Stimulated activated CD4-positive, alpha-beta T cell treated with anti-CD3 and anti-CD28 coated beads, Interleukin-12 subunit alpha, Interleukin-12 subunit beta, amount 100 ng/mL, for 4 hours (primary cell): Measurements from ENCODE around the gene TH.

ENCODE experiments used
- DNase-seq: peaks from one replicate; pipeline ENCODE4 v3.0.0-alpha.2; 2020

Gene TH

DNA sequence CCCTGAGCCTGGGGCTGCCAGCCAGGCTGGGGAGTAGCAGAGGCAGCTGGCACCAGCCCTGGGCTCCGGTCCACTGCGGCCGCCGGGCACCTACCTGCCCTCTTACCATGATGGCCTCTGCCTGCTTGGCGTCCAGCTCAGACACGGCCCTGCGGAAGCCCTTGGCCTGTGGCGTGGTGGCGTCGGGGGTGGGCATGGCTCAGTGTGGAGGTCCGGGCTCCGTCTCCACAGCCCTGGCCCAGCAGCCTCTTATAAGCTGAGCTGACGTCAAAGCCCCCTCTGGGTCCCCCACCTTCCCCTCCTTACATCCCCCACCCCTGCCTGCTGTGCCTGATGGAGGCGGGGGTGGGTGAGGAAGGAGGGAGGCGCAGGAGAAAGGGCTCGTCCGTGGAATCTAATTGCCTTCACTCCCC lies at the start of gene TH:
Gene TH (minus strand): TSS at position 225 of the 413 bp plus-strand sequence. CDS start 29 bp downstream, at position 196.
- no peak for DNase-seq

DNA sequence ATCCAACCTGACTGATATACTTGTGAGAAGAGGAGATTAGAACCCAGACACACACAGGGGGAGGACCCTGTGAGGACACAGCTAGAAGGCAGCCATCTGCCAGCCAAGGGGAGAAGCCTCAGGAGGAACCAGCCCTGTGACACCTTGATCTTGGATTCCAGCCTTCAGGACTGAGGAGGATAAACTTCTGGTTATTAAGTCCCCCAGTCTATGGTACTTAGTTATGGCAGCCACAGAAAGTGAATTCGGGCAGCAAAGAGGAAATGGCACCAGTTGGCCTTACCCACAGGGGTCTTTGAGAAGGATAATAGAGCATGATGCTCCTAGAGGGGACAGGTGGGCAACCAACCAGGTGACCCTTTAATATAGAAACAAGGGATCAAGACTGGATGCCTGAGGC lies 49.4 kb upstream of the TH start:
- no peak for DNase-seq

DNA sequence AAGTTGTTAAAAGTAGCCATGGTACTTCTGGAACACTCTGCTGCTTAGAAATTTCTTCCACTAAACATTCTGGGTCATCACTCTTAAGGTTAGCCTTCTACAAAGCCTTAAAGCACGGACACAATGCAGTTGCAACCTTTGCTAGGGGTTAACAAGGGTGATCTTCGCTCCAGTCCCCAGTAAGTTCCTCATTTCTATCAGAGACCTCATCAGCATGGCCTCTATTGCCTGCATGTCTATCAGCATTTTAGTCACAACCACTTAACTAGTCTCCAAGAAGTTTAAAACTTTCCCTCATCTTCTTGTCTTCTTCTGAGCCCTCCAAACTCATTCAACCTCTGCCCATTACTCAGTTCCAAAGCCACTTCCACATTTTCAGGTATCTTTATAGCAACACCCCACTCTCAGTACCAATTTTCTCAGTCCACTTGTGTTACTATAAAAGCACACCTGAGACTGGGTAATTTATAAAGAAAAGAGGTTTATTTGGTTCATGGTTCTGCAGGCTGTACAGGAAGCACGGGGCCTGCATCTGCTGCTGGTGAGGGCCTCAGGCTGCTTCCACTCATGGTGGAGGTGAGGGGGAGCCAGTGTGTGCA lies 48.7 kb upstream of the TH start:
- DNase-seq, result no peak

DNA sequence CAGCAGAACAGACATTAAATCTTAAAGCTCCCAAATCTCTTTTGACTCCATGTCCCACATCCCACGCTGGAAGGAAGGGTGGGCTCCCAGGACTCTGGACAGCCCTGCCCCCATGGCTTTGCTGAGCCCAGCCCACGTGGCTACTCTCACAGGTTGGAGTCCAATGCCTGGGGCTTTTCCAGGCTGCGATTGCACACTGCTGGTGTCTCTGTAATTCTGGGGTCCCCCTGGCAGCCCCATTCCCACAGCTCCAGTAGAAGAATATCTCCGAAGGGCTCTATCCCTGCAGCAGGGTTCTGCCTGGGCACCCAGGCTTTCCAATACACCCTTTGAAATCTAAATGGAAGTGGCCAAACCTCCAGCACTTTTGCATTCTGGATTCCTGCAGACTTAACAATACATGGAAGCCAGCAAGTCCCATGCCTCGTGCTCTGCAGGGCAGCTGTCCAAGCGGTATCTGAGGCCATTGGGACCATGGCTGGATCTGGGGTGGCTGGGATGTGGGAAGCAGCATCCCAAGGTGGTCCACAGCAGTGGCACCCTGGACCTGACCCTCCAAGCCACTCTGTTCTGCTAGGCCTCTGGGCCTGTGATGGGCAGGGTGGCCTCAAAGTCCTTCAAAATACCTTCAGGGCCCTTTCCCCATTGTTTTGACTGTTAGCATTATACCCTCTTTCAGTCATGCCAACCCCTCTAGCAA lies 47.9 kb upstream of the TH start:
- no peak for DNase-seq

DNA sequence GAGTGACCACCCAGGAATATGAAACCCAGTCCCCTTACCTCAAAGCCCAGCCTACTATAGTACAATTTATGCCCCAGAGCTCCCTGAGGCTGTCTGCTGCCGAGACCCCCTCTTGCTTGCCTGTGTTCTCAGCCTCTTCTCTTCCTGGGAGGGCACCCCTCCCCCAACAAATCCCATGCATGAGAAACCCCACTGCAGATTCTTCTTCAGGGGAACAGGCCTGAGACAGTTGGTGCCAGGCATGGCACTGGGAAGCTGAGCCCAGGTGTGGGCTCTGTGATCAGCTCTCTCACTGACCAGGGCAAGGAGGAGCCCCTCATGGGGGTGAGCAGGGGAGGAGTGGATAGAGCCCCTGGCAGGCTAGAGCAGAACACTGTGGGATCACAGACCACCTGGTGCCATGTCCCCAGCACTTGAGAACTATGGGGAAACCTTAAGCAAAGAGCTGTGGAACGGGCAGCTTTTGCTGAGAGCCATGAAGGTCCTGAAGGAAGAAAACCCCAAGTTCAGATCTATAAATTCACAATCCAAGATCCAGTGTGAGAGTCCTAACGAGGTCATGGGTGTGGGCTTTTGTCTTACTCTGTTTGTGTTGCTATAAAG lies 46.5 kb upstream of the TH start:
- DNase-seq, result no peak

DNA sequence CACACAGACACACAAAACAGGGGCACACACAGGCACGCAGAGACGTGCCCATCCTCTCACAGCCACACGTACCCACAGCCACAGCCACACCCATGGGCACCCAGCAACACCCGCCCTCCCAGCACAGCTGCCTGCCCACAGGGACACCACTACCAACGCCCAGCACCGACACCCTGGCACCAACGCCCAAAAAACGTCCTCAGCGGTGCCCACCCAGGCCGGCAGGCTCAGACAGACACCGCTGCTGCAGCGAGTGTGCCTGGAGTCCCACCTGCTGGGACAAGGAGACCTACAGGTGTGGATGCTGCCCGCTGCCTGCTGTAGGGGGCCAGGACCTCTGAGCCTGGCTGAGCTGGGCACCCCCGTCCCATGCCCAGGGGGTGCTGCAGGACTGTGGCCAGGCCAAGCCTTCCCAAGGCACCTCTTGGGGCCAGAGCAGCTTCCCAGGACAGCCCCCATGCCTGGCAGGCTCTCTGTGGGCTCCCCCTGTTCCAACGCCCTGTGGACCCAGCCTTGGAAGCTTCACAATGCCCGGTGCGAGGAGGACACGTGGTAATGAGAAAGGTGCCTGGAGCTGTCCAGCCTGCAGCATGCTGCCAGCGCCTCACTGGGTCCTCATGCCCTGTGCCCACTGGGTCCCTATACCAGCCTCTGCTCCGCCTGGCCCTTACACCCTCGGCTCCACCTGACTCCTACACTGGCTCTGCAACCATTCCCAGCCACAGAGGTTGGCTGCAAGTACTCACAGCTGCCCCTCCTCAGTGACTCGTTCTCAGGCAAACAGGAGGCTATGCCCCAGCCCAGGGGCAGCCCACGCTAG lies 45.8 kb upstream of the TH start:
- no peak for DNase-seq

DNA sequence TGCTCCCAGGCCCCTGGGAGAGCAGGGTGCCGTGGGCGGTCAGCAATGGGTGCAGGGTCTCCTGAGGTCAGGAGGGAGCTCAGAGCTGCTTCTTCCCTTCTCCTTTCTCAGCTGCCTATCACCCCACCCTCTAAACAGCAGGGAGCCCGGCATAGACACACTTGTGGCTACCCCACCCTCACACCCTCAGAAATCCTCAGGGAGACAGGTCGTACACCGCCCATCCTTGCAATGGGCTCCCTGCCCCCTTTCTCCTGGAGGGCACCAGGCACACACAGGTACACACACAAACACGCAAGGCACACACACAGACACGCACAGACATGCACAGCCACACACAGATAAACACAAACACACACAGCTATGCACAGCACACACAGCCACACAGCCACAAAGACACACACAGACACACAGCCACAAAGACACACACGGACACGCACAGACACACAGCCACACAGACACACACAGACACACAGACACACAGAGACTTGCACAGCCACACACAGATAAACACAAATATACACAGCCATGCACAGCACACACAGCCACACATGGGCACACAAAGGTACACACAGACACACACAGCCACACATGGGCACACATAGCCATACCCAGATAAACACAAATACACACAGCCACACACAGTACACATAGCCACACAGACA lies 44.9 kb upstream of the TH start:
- no peak for DNase-seq

DNA sequence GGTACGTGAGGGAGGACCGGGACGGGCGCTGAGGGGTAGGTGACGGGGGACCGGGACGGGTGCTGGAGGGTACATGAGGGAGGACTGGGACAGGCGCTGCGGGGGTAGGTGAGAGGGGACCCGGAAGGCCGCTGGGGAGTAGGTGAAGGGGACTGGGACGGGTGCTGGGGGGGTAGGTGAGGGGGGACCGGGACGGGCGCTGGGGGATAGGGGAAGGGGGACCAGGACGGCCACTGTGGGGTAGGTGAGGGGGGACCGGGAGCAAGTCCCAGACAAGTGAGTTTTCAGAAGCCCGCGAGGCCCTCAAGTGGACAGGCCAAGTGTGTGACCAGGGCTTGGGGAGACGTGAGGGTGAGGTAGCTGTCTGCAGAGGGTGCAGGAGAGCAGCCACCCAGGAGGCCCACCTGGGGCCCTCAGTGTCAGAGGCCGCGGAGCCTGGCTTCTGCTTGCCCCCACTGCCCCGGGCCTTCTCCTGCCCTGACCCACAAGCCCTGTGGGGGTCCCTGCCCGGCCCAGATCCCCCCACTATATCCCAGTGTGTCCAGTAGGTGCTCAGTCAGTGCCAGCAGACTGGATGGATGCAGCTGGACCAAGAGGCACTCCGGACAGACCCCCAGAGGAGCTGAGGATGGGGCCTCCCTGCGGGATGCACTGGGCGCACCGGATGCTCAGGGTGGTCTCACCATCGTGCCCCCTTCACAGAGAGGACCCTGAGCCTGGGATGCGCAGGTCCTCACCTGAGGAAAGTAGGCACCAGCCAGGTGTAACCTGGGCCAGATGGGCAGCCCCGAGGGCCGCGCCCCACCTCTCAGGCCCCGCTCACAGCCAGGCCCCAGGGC lies 44.2 kb upstream of the TH start:
- DNase-seq, result no peak

DNA sequence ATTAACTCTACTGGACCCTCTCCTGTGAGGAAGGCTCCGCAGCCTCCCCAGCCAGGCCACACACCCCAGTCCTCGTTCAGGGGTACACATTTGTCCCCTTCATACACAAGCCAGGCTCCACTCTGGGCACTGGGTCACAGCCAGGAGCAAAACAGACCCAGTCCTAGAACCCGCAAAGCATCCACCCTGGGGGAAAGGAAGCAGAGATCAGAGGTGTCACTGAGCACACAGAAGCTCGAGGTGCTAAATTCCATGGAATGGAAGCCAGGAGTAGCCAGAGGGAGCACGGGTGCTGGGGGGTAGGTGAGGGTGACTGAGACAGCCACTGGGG lies 43.6 kb upstream of the TH start:
- no peak for DNase-seq

DNA sequence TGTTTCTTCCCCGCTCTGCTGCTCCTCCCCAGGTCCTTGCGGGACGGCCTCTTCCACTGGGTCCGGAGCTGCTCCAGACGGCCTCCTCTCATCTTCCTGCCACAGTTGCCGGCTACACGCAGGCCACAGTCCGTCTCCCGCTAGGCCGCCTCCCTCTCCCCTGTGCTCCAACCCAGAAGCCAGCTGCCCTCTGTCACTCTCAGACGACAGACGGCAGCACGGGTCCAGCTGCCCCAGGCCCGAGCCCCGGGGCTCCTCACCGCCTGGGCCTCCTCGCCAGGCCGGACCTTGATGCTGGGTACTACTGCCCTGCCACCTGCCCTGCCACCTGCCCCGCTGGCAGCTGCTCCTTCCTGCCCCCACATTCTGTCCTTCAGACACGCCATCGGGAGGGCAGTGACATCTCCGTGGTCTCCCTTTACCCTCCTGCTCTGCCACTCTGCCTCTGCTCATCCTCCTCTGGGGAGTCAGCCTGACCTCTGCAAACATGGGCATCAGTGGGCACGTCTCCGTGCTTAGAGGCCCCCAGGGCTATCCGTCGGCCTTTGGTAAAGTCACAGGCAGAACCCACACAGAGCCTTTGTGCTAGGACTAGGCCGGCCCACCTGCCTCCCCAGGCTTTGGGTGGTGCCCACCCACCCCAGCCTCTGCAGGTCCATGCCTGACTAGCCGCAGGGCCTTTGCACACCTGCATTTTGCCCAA lies 43.1 kb upstream of the TH start:
- DNase-seq, result no peak

DNA sequence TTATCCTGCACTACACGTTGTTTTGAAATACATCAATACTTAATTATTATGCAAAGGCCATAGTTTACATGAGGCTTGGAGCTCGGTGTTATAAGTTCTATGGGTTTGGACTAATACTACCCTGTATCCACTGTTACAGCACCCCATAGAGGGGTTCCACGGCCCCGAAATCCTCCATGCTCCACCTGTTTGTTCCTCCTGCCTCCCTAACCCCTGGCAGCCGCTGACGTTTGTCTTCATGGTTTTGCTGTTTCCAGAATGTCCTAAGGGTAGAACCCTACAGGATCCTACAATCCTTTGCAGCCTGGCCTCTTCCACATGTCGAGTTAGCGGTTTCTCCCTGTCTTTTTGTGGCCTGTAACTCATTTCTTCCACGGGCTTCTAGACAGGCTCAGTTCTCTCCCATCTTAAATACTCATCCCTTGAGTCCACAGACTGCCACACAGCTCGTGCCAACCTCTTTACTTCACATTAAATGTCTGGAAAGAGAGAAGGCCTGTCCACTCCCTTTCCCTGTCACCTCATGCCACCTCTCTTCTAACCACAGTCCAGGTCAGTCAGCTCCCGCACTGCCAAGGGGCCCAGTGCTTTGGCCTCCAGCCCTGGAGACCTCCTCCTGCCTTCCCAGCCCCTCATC lies 42.4 kb upstream of the TH start:
- no peak for DNase-seq

DNA sequence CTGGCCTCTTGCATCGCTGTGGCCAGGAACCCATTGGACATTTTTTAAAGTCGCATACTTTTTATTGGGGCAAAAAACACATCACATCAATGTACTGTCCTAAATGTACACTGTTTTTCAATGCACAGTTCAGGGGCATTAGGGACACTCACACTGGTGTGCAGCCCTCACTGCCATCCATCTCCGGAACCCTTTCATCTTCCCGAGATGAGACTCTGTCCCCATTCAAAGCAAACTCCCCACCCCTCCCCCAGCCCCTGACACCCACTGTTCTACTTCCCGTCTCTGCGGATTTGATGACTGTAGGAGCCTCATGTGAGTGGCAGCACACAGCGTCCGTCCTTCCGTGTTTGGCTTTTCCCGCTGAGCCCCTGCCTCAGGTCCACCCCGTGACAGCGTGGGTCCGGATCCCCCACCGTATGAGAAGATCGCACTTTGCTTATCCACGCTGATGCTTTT lies 41.8 kb upstream of the TH start:
- DNase-seq, result peak; percentile 15

DNA sequence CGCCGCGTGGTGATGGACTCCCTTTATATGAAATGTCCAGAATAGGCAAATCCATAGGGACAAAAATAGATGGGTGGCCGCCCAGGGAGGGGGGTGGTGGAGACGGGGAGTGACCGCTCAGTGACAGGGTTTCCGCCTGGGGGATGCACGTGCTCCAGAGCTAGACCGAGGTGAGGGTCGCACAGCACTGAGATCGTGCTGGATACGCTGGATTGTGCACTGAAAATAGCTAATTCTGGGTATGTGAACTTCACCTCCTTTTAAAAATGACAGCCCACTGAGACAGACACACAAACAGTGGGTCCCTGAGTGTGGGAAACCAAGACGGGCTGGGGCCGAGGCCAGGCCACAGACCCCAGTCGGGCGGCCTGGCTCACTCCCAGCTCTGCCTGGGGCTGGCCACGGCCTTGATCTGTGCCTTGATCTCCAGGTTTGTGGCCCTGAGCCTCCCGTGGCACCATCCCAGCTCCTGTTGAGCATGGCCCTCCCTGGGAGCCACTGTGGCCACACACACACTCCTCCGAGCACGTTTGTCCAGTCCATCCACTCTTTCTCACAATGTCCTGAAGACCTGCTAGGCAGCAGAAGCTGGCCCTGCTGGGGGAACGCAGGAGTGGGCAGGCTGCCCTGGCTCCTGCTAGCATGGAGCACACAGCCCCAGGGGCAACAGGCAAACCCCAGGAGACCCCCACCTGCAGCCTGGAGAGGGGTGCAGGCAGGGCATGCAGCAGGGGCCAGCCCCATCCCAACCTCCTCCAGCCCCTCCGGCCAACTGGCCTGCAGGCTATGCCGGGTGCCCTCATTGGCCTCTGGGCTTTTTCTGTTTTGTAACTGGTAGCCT lies 41.0 kb upstream of the TH start:
- no peak for DNase-seq

DNA sequence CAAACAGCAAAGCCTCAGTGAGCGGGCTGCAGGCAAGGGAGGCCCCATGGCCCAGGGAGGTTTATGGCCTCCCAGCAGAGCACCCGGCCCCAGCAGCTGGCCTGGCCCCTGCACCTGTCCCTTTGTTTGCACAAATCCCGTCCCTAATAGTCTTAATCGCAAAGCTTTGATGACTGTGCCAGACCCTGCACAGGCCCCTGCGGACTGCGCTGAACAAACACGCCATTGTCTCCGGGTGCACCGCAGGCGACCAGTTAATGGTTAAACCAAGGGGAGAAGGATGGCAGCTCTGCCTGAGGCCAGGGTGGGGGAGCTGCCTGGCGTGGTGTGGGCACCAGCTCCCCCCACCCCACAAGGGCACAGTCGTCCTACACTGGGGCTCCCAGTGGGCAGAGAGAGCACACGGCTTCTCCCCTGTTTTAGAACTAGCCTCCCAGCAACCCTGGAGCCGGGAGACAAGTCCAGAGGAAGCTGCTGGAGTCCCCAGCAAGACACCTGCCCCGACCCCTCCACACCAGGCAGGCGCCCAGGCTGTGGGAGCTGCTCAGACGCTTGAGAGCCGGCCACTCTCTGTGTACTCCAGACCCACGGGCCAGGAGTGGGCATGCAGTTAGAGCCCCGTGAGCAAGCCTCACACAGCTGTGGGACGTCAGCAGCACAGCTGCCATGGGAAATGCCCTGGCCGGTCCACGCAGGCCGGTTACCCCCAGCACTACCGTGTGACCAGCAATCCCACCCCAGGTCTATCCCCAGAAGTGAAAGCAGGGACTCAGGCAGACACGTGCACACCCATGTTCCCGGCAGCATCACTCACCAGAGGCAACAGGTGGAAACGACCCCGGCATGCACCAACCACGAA lies 39.7 kb upstream of the TH start:
- no peak for DNase-seq

DNA sequence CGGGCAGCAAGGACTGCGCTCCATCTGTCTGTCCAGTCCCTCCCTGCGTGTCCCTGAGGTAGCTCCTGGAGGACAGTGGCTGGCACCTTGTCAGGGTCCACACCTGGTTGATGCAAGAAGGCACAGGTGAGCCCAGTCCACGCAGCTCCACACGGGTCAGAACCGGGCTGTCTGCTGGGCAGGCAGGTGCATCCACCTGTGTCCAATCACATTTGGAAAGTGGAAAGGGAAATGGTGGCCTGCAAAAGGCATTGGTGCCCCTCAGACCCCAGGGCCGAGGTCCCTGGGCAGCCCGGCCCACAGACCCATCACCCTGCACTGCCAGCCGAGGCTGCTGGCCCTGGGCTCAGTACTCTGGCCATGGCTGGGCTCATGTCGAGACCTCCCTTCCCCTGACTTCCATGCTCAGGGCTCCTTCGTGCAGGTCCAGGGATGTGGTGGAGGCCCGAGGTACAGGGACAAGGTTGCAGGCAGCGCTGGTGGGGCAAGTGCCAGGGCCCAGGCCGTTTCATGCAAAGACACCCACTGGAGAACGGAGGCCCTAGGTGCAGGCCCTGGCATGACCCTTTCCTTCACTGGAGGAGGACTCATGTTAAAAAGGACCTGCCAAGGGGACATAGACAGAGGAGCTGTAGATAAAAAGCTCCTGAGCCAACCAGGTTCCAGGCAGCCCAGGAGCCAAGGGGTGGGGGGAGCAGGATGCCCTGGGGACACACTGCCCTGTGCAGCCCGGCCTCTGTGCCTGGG lies 38.9 kb upstream of the TH start:
- no peak for DNase-seq

DNA sequence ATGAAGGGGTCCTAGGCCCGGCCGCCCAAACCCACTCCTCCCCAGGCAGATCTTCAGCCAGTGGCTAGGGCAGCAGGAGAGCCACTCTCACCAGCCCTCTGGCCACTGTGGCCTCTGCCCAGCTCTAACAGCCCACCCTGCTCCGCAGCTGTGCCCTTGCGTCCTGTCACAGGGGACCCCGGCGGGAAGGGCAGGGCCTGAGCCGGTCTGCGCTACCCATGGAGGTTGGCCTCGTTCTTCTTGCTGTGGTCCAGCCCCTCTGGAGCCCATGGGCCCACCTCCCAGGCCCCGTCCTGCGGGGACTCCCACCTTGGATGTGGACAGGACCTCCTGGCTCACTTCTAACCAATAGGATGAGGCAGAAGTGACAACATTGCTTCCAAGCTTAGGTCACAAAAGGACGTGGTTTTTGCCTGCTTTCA lies 38.3 kb upstream of the TH start:
- no peak for DNase-seq

DNA sequence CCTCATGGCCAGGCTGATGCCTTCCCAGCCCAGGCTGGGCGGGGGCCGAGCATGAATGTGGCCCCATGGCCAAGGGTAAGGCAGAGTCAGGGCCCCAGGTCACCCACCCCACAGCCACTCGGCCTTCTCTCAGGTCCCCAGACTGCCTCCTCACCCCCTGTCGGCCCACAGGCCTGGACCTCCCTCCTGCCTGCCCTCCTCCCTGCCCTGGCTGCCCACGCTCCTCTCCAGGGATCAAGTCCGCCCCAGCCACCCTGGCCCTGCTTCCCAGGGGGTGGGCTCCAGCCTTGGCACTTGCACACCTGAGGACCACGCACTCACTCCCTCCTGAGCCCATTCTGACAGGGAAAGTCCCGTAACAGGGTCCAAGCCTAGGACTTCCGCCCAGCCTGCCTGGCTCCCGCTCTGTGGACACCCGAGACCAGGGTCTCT lies 37.8 kb upstream of the TH start:
- DNase-seq, result no peak

DNA sequence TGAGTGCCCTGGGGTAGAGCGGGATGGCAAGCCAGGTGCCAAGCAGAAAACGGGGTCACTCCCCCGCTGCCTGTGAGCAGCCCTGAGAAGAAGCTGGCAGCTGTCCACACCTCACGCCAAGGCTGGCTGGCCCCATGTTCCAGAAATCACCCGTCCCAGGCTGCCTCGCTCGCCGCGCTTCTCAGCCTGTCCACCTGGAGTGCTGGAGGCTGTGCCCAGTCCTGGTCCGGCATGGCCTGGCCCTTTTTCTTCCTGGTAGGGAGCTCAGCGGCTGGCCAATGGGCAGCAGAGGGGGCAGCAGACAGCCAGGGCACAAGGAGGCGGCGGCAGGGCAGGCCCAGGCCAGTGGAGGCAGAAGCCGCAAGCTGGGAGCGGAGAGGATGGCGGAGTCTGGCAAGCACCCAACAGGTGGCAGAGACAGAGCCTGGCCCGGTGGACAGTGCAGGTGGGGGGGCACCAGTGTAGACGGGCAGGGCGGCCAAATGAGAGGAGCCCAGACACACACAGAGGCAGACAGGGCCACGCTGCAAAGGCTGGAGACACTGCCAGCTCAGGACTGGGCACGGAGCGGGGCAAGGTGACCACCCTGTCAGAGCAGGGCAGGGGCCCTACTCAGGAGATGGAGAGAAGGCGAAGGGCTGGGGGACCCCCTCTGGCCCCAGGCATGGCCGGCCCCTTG lies 37.2 kb upstream of the TH start:
- no peak for DNase-seq
